ENCODE results near the gene RAB5B. TPM values are rescaled to one million over a fixed set of nuclear protein-coding genes. Genes with fewer than 3 reads are reported as not detected.
"Not testable (repeated sequence)": the region's sequence is repeated elsewhere in the genome, so short reads cannot be mapped to it uniquely, and the experiment has no call there.

RAB5B gene
- total RNA-seq, 1 donor from 2014 or later: 37.2 TPM

DNA sequence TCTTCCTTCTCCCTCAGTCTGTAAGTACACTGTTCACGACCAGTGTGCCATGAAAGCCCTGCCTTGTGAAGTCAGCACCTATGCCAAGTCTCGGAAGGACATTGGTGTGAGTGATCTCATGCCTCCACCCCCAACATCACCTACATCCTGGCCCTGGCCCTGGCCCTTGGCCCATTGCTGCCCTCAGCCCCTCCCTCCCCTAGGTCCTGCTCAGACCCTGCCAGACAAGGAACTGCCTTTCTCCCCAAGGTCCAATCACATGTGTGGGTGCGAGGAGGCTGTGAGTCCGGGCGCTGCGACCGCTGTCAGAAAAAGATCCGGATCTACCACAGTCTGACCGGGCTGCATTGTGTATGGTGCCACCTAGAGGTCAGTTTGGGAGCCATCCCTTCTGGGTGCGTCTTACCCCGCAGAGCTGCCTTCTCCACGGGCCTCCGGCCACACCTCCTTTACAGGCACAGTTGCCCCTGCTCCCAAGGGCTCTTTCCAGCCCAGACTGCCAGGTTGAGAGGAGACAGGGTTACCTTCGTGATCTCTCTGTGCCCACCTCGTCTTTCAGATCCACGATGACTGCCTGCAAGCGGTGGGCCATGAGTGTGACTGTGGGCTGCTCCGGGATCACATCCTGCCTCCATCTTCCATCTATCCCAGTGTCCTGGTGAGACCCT lies 33.7 kb upstream of the RAB5B start:
- peak; percentile 66 to 87 for DNase-seq (ENCODE audit: low read depth in 2 of 2)

- no peak for DNase-seq (ENCODE audit: low read depth in 2 of 2)
Measured at GRCh38 chr12:55942055-55942454, 31.8 kb upstream of the RAB5B start.

GRCh38 chr12:55942577-55943136 lies 31.2 kb upstream of the RAB5B start:
- DNase-seq (ENCODE audit: low read depth in 2 of 2): no peak

GRCh38 chr12:55946553-55946952 lies 27.3 kb upstream of the RAB5B start:
- no peak for DNase-seq (ENCODE audit: low read depth in 2 of 2)

- DNase-seq (ENCODE audit: low read depth in 2 of 2): no peak
Measured at GRCh38 chr12:55955344-55955743, 18.5 kb upstream of the RAB5B start.

DNA sequence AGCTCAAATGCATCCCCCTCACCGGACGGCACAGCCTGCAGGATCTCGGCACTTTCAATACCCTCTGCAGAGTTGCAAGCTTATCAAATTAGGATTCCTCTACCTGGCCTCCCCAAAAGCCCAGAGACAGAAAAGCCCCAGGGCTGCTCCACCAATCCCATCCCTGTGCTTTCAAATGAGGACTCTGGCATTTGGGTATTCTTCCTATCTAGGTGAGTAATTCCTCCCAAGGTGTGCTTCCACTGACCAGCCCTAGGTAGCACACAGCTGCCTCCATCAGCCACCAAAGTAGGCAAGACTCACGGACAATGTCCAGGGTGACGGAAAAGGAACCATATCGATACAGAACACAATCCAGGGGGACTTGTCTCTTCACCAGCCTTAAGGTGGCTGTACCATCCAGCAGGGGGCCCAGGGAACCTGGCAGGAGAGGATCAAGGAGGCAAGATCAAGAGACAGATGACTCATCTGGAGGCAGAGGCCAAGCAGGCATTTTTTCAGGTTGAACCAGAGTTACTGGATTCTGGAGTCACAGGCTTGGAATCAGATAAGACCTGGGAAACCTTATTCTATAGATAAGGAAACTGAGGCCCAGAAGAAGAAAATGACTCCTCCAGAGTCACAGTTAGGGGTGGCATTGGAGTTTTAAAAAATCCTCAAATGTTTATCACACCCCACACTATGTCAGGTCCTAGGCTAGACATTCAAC lies 17.9 kb upstream of the RAB5B start:
- peak in 1 of 2 donors; percentile 51 for DNase-seq (ENCODE audit: low read depth in 2 of 2)

DNA sequence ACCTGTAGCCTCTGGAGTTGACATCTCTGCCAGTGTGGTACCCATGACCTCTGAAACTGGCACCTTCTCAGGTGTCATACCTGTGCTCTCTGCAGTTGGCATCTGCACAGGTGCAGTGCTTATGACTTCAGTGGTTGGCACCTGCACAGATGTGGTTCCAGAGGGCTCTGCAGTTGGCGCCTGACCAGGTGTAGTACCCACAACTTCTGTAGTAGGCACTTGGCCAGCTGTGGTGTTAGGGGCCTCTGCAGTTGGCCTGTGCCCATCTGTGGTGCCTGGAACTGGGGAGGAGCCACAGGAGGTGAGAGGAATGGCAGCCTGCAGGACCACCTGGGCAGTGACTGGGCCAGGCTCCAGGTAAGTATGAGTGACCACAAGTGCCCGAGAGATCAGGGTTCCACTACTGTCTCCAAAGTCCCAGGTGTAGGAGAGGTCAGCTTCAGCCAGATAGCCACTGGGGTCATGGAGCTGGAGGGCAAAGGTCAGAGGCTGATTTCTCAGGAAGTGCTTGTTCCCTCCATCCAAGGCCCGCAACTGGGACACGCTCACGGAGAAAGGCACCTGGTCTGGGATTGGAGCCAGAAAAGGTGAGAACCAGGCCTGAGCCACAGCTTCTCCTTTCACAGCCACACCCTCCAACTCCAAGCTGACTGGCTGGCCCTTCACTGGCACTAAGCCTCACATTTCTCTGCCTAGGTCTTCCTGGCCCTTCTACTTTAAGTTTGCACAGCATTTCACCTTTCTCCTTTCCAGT lies 16.6 kb upstream of the RAB5B start:
- DNase-seq (ENCODE audit: low read depth in 2 of 2): no peak

DNA sequence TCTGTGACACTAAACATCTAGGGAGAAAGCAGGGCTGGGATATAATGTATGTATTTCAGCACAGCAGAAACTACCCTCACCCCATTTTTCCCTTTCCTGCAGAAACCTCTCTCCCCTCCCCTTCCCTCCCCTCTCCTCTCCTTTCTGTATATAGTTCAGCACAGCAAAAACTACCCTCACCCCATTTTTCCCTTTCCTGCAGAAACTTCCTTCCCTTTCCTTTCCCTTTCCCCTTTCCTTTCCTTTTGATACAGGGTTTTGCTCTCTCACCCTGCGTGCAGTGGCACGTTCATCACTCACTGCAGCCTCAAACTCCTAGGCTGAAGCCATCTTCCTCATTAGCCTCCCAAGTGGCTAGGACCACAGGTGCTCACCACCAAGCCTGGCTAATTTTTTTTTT lies 10.1 kb upstream of the RAB5B start:
- DNase-seq (ENCODE audit: low read depth in 2 of 2): no peak

DNA sequence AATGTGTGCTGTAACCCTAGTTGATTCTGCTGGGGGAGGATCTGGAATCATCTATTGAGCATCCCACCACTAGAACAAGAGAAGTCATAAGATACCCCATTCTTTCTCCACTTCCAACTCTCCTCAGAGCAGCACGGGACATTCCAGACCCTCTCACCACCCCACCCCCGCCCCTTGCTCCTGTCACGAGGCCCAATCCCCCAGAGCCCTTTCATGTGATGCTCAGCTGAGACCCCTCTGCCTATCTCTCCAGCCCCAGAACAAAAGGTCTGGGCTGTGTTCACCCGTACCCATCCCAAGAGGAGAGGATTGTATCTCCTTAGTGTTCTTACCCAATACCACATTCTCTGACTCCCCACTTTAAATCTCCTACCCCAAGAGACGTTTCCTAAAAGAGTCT lies 8.6 kb upstream of the RAB5B start:
- DNase-seq (ENCODE audit: low read depth in 2 of 2): no peak

- no peak for DNase-seq (ENCODE audit: low read depth in 2 of 2)
Measured at GRCh38 chr12:55965941-55966407, 7.9 kb upstream of the RAB5B start, which contains the start of gene PMEL. Gene PMEL, minus strand, starts transcription at chr12:55966042. Its CDS starts 31 bp downstream, at chr12:55966011.

- peak; percentile 65 to 85 for DNase-seq (ENCODE audit: low read depth in 2 of 2)
Measured at GRCh38 chr12:55966408-55967281, 7.2 kb upstream of the RAB5B start, which contains the start of gene CDK2. Gene CDK2, plus strand, starts transcription at chr12:55966830. Its CDS starts 179 bp downstream, at chr12:55967009.

- DNase-seq (ENCODE audit: low read depth in 2 of 2): no peak
Measured at GRCh38 chr12:55969356-55969755, 4.5 kb upstream of the RAB5B start.

DNA sequence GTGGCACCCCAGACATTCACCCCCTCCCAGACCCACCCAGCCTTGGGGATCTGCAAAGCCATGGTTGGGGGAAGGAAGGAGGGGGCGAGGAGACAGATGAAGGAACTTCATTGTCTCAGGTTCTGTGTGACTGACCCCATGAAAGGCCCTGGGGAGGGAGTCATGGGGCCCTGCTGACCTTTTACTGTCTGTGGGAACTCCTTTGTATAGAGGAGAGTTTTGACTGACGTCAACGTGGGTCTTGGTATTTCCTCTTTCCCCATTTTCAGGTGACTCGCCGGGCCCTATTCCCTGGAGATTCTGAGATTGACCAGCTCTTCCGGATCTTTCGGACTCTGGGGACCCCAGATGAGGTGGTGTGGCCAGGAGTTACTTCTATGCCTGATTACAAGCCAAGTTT lies 3.1 kb upstream of the RAB5B start:
- no peak for DNase-seq (ENCODE audit: low read depth in 2 of 2)

DNA sequence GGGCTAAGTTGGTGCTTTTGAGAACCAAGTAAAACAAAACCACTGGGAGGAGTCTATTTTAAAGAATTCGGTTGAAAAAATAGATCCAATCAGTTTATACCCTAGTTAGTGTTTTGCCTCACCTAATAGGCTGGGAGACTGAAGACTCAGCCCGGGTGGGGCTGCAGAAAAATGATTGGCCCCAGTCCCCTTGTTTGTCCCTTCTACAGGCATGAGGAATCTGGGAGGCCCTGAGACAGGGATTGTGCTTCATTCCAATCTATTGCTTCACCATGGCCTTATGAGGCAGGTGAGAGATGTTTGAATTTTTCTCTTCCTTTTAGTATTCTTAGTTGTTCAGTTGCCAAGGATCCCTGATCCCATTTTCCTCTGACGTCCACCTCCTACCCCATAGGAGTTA lies 1.8 kb upstream of the RAB5B start:
- DNase-seq (ENCODE audit: low read depth in 2 of 2): peak in 1 of 2 donors; percentile 18

- no peak for DNase-seq (ENCODE audit: low read depth in 2 of 2)
Measured at GRCh38 chr12:55972456-55972855, 1.4 kb upstream of the RAB5B start.

- peak; percentile 40 to 55 for DNase-seq (ENCODE audit: low read depth in 2 of 2)
Measured at GRCh38 chr12:55972911-55973598, 823 bp upstream of the RAB5B start.

- peak in 1 of 2 donors; percentile 78 for DNase-seq (ENCODE audit: low read depth in 2 of 2)
Measured at GRCh38 chr12:55974308-55974730, 441 bp downstream of the RAB5B start.

DNA sequence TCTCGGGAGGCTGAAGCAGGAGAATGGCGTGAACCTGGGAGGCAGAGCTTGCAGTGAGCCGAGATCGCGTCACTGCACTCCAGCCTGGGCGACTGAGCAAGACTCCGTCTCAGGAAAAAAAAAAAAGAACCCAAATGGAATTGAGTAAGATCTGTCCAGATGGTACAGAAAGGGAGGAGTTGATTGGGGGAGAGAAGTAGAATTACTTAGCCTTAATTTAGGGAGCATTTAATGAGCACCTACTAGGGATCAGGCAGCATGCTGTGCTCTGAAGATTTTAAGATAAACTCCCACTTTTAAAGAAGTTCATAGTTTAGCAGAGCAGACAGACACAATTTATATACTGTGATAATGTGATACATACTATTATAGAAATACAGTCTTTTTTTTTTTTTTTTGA lies 4.5 kb downstream of the RAB5B start:
- no peak for DNase-seq (ENCODE audit: low read depth in 2 of 2)

DNA sequence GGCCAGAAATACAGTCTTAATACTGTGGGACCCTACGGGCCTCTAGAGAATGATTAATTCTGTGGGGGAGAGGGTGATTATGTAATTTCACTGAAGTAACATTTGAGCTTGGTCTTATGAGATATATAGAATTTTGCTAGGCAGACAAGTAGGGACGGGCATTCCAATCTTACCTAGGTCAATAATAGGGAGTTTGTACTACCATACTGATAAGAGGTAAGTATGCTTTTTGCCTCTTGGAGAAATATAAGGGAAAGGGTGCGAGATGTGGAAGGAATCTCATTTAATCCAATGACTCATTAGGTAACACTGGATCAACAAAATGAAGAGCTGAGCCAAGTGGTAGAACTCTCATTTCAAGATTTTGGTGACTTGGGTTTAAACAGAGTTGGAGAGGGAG lies 5.2 kb downstream of the RAB5B start:
- DNase-seq (ENCODE audit: low read depth in 2 of 2): no peak

- not testable (repeated sequence) for DNase-seq (ENCODE audit: low read depth in 2 of 2)
Measured at GRCh38 chr12:55981882-55982281, 8.0 kb downstream of the RAB5B start.

Data from dermis microvascular lymphatic vessel endothelial cell (primary cell).